Colon (tissue), 2 donors: ENCODE data around the gene IGFL4.
"Not testable (repeated sequence)": the region's sequence is repeated elsewhere in the genome, so short reads cannot be mapped to it uniquely, and the experiment has no call there.

Experiments used
- FAIRE-seq: peaks from 2 replicates; lab custom pipeline; 2012; peaks lifted over from hg19 to GRCh38; lab: Jason Lieb, UNC
- donor health status: control.
- donor health status: control.

IGFL4 gene

GRCh38 chr19:46040952-46041500 lies at the start of gene IGFL4:
Gene IGFL4 (minus strand): TSS chr19:46041002. CDS start chr19:46040962, 40 bp downstream.
- FAIRE-seq = no peak

GRCh38 chr19:46090444-46090843 lies 49.6 kb upstream of the IGFL4 start:
- FAIRE-seq = no peak

- FAIRE-seq = no peak
These were observed 48.6 kb upstream of the IGFL4 start for GRCh38 chr19:46089432-46089831.

- no peak for FAIRE-seq
These were observed 47.3 kb upstream of the IGFL4 start for GRCh38 chr19:46088101-46088500.

GRCh38 chr19:46085888-46086287 lies 45.1 kb upstream of the IGFL4 start:
- FAIRE-seq = no peak

- FAIRE-seq = no peak
These were observed 41.9 kb upstream of the IGFL4 start for GRCh38 chr19:46082728-46083050.

GRCh38 chr19:46081928-46082727 lies 41.3 kb upstream of the IGFL4 start:
- no peak for FAIRE-seq

- no peak for FAIRE-seq
These were observed 39.8 kb upstream of the IGFL4 start for GRCh38 chr19:46080561-46080960.

- FAIRE-seq = no peak
These were observed 38.8 kb upstream of the IGFL4 start for GRCh38 chr19:46079576-46079975.

GRCh38 chr19:46078573-46079332 lies 38.0 kb upstream of the IGFL4 start:
- not testable (repeated sequence) for FAIRE-seq

- no peak for FAIRE-seq
These were observed 37.0 kb upstream of the IGFL4 start for GRCh38 chr19:46077815-46078167.

- FAIRE-seq = no peak
These were observed 36.4 kb upstream of the IGFL4 start for GRCh38 chr19:46076951-46077814.

- FAIRE-seq = peak; percentile 51
These were observed 35.5 kb upstream of the IGFL4 start for GRCh38 chr19:46076031-46076880.

- no peak for FAIRE-seq
These were observed 32.6 kb upstream of the IGFL4 start for GRCh38 chr19:46073268-46073922.

- FAIRE-seq = no peak
These were observed 29.1 kb upstream of the IGFL4 start for GRCh38 chr19:46069806-46070341.

- FAIRE-seq = no peak
These were observed 27.8 kb upstream of the IGFL4 start for GRCh38 chr19:46068345-46069258.

- no peak for FAIRE-seq
These were observed 26.9 kb upstream of the IGFL4 start for GRCh38 chr19:46067691-46068090.

GRCh38 chr19:46066471-46066870 lies 25.7 kb upstream of the IGFL4 start:
- FAIRE-seq = no peak

- FAIRE-seq = no peak
These were observed 24.8 kb upstream of the IGFL4 start for GRCh38 chr19:46065486-46066071.
